OCI-LY3 (cell line): ENCODE data around the gene GNAT3.

ENCODE experiments used
- CTCF ChIP-seq: fragments of 200-600, 300-600 bp; sonication (generic); IDR thresholded peaks from 2 replicates; pipeline ENCODE4 v1.5.1; 2014; ENCODE audit warnings: antibody characterized with exemption, low read length, low read depth
- EZH2phosphoT487 ChIP-seq: fragments of 200-600 bp; shearing (Covaris generic); IDR thresholded peaks from 2 replicates; pipeline ENCODE4 v1.6.1; 2018; ENCODE audit warnings: antibody characterized with exemption, mixed run types, low read depth

GRCh38 chr7:80458822-80459725 is 52.8 kb downstream of the GNAT3 start:
- TF ChIP-seq CTCF, result no peak
- TF ChIP-seq EZH2phosphoT487, result no peak
